SU-DHL-6 (cell line): ENCODE measurements around the gene BLM.
A peak's percentile ranks its signal among the peaks of the same experiment; 100 is the strongest.

ENCODE experiments used
- H2AFZ ChIP-seq: fragments of 200-600 bp; sonication (generic); 2 replicates; pipeline ENCODE4 v1.6.1; 2014; ENCODE audit warnings: low read depth, mild to moderate bottlenecking, moderate library complexity, mixed read lengths, antibody characterized with exemption, low read length; ENCODE audit not compliant: severe bottlenecking
- H3F3A ChIP-seq: fragments of 200-600 bp; shearing (Covaris generic); 2 replicates; pipeline ENCODE4 v1.6.0; 2016; ENCODE audit warnings: antibody characterized with exemption, mild to moderate bottlenecking; ENCODE audit not compliant: insufficient read depth
- H3K27ac ChIP-seq: fragments of 200-600 bp; sonication (generic); 2 replicates; pipeline ENCODE4 v1.5.1; 2016; ENCODE audit warnings: low read depth, mild to moderate bottlenecking, low read length, moderate library complexity, mixed read lengths
- H3K27me3 ChIP-seq: fragments of 200-600 bp; sonication (generic), shearing (Covaris generic); 2 replicates; pipeline ENCODE4 v1.6.0; 2014; ENCODE audit warnings: mild to moderate bottlenecking, low read length
- H3K36me3 ChIP-seq: fragments of 200-600 bp; sonication (generic); 2 replicates; pipeline ENCODE4 v1.6.1; 2014; ENCODE audit warnings: mild to moderate bottlenecking, low read length, mixed read lengths
- H3K4me2 ChIP-seq: fragments of 300-600, 200-600 bp; shearing (Covaris generic), sonication (generic); 2 replicates; pipeline ENCODE4 v1.6.0; 2014; ENCODE audit warnings: low read length, low read depth, mild to moderate bottlenecking; ENCODE audit not compliant: poor library complexity, severe bottlenecking
- H3K4me3 ChIP-seq: fragments of 200-600 bp; sonication (generic); 2 replicates; pipeline ENCODE4 v1.5.1; 2014; ENCODE audit warnings: antibody characterized with exemption, low read length, mild to moderate bottlenecking, mixed read lengths; ENCODE audit not compliant: insufficient read depth, poor library complexity, severe bottlenecking
- H3K79me2 ChIP-seq: fragments of 200-600 bp; sonication (generic); 2 replicates; pipeline ENCODE4 v1.6.1; 2014; ENCODE audit warnings: mild to moderate bottlenecking, low read length, moderate library complexity; ENCODE audit not compliant: insufficient read depth
- H3K9ac ChIP-seq: fragments of 200-600 bp; sonication (generic); 2 replicates; pipeline ENCODE4 v1.7.0; 2014; ENCODE audit warnings: mild to moderate bottlenecking, low read length
- H3K9me2 ChIP-seq: fragments of 200-600 bp; sonication (generic); replicated peaks from 2 replicates; pipeline ENCODE4 v1.6.1; 2014; ENCODE audit warnings: low read length; ENCODE audit not compliant: insufficient read depth
- H3K9me3 ChIP-seq: fragments of 200-600 bp; sonication (generic); 2 replicates; pipeline ENCODE4 v1.6.1; 2014; ENCODE audit warnings: low read length, mixed read lengths; ENCODE audit not compliant: insufficient read depth
- H4K20me1 ChIP-seq: fragments of 200-600 bp; sonication (generic); 2 replicates; pipeline ENCODE4 v1.6.1; 2014; ENCODE audit warnings: low read depth, mild to moderate bottlenecking, antibody characterized with exemption, low read length, moderate library complexity, mixed read lengths
- CTCF ChIP-seq: fragments of 200-600 bp; sonication (generic); IDR thresholded peaks from one replicate; pipeline ENCODE4 v1.5.1; 2017; ENCODE audit warnings: antibody characterized with exemption, mild to moderate bottlenecking, low read length, moderate library complexity; ENCODE audit not compliant: insufficient read depth, poor library complexity, severe bottlenecking
- EZH2phosphoT487 ChIP-seq: fragments of 200-600 bp; sonication (generic), shearing (Covaris generic); conservative IDR thresholded peaks from 2 replicates; pipeline ENCODE4 v1.6.1; 2018; ENCODE audit warnings: mild to moderate bottlenecking, antibody characterized with exemption, low read length, moderate library complexity, mixed read lengths

Gene BLM

GRCh38 chr15:90773485-90773884 lies 56.3 kb downstream of the BLM start:
- H3K79me2 ChIP-seq, result no peaks in the 10 kb centered on the region
- H3K9me2 ChIP-seq, result no peaks in the 10 kb centered on the region
- peaks cover 2% of the 10 kb centered on the region; the same call in 1 of the 2 replicates for H3F3A ChIP-seq
- H3K9ac ChIP-seq, result no peak overlapping the region
- H3K9me3 ChIP-seq, result no peaks in the 10 kb centered on the region
- H3K4me2 ChIP-seq, result no peak overlapping the region
- no peaks in the 10 kb centered on the region for H4K20me1 ChIP-seq
- no peak overlapping the region for H3K27ac ChIP-seq
- TF ChIP-seq EZH2phosphoT487 (no peak), CTCF (no peak)
- H2AFZ ChIP-seq, result no peak overlapping the region
- H3K27me3 ChIP-seq, result no peaks in the 10 kb centered on the region
- no peak overlapping the region for H3K4me3 ChIP-seq
- peaks cover 12% of the 10 kb centered on the region; the same call in 1 of the 2 replicates for H3K36me3 ChIP-seq

GRCh38 chr15:90774731-90775514 lies 57.8 kb downstream of the BLM start:
- peaks cover 12% of the 10 kb centered on the region; the same call in 1 of the 2 replicates for H3K36me3 ChIP-seq
- no peak overlapping the region for H3K27ac ChIP-seq
- H2AFZ ChIP-seq, result no peak overlapping the region
- no peak overlapping the region for H3K4me3 ChIP-seq
- no peaks in the 10 kb centered on the region for H3K27me3 ChIP-seq
- H4K20me1 ChIP-seq, result no peaks in the 10 kb centered on the region
- TF ChIP-seq EZH2phosphoT487 (no peak), CTCF (no peak)
- H3K9me2 ChIP-seq, result no peaks in the 10 kb centered on the region
- H3K79me2 ChIP-seq, result no peaks in the 10 kb centered on the region
- peaks cover 2% of the 10 kb centered on the region; the same call in 1 of the 2 replicates for H3F3A ChIP-seq
- H3K9me3 ChIP-seq, result no peaks in the 10 kb centered on the region
- no peak overlapping the region for H3K4me2 ChIP-seq
- no peak overlapping the region for H3K9ac ChIP-seq

GRCh38 chr15:90780916-90781315 lies 63.8 kb downstream of the BLM start:
- Histone ChIP-seq H3F3A (peaks cover 31% of the 10 kb centered on the region), H3K9me2 (no peaks in the 10 kb centered on the region), H3K27me3 (no peaks in the 10 kb centered on the region), H3K36me3 (peaks cover 10% of the 10 kb centered on the region; the same call in 1 of the 2 replicates), H3K4me3 (no peak overlapping the region), H3K9me3 (no peaks in the 10 kb centered on the region), H4K20me1 (no peaks in the 10 kb centered on the region), H3K9ac (no peak overlapping the region), H3K79me2 (no peaks in the 10 kb centered on the region), H2AFZ (no peak overlapping the region), H3K4me2 (peak overlapping the region; percentile 53), H3K27ac (peak overlapping the region; percentile 61)
- TF ChIP-seq CTCF, result no peak
- TF ChIP-seq EZH2phosphoT487, result no peak
